Measurements from ENCODE around the gene CECR2.

DNA sequence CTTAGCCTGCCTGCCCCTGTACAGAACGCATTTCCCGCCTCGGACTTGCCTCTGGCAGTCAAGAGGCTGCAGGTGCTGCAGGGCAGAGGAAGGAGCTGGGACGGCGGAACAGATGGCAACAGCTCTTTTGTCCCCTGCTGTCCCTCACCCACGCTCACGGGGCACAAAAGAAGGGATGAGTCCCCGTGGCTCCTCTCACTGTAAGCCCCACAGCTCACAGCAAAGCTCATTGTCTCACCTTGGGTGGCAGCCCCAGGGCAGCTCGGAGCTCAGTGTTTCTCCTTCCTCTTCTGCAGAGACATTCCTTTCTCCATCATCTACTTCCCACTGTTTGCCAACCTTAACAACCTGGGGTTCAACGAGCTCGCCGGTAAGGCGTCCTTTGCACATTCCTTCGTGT is 218.4 kb downstream of the CECR2 start:
- TF ChIP-seq BHLHE40 (IDR thresholded peaks at IDR 0.05; ENCODE audit: borderline replicate concordance) (no peak), ARNT (IDR thresholded peaks at IDR 0.05) (no peak)
- TF ChIP-seq, protein P1, sequence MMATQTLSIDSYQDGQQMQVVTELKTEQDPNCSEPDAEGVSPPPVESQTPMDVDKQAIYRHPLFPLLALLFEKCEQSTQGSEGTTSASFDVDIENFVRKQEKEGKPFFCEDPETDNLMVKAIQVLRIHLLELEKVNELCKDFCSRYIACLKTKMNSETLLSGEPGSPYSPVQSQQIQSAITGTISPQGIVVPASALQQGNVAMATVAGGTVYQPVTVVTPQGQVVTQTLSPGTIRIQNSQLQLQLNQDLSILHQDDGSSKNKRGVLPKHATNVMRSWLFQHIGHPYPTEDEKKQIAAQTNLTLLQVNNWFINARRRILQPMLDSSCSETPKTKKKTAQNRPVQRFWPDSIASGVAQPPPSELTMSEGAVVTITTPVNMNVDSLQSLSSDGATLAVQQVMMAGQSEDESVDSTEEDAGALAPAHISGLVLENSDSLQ (IDR thresholded peaks at IDR 0.05): no peak
